ENCODE results near the gene S1PR5.
A peak's percentile ranks its signal among the peaks of the same experiment; 100 is the strongest.
"Not testable (repeated sequence)": the region's sequence is repeated elsewhere in the genome, so short reads cannot be mapped to it uniquely, and the experiment has no call there.

The S1PR5 gene

GRCh38 chr19:10552510-10553053 lies 35.3 kb upstream of the S1PR5 start:
- Histone ChIP-seq H3K79me2 (ENCODE audit: control insufficient read depth, low read length) (no peaks in the 10 kb centered on the region), H3K27me3 (ENCODE audit: control insufficient read depth, low read length) (no peaks in the 10 kb centered on the region), H3K4me2 (ENCODE audit: low read length) (0 out of 2 replicates have a peak overlapping the region, but pooled peaks have one; percentile 29), H3K9me3 (ENCODE audit: control insufficient read depth, insufficient read depth, low read length) (no peaks in the 10 kb centered on the region), H3K9me2 (replicated peaks; ENCODE audit: control insufficient read depth, low read length) (no peaks in the 10 kb centered on the region), H3K36me3 (ENCODE audit: control insufficient read depth, low read length) (peaks cover 79% of the 10 kb centered on the region), H3K4me1 (ENCODE audit: control insufficient read depth, low read length) (peaks cover 41% of the 10 kb centered on the region), H3K27ac (ENCODE audit: low read depth, low read length) (peak overlapping the region; percentile 60), H3F3A (ENCODE audit: control insufficient read depth, insufficient read depth) (peaks cover 22% of the 10 kb centered on the region), H4K20me1 (ENCODE audit: control insufficient read depth, insufficient read depth, low read depth, low read length) (no peaks in the 10 kb centered on the region), H3K4me3 (ENCODE audit: low read length) (no peak overlapping the region)
- TF ChIP-seq, protein P1, sequence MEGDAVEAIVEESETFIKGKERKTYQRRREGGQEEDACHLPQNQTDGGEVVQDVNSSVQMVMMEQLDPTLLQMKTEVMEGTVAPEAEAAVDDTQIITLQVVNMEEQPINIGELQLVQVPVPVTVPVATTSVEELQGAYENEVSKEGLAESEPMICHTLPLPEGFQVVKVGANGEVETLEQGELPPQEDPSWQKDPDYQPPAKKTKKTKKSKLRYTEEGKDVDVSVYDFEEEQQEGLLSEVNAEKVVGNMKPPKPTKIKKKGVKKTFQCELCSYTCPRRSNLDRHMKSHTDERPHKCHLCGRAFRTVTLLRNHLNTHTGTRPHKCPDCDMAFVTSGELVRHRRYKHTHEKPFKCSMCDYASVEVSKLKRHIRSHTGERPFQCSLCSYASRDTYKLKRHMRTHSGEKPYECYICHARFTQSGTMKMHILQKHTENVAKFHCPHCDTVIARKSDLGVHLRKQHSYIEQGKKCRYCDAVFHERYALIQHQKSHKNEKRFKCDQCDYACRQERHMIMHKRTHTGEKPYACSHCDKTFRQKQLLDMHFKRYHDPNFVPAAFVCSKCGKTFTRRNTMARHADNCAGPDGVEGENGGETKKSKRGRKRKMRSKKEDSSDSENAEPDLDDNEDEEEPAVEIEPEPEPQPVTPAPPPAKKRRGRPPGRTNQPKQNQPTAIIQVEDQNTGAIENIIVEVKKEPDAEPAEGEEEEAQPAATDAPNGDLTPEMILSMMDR (IDR thresholded peaks at IDR 0.05; ENCODE audit: low read depth, low read length, poor library complexity, severe bottlenecking): no peak
- no peak for TF ChIP-seq EZH2phosphoT487 (IDR thresholded peaks at IDR 0.05; ENCODE audit: borderline replicate concordance, low read length)

DNA sequence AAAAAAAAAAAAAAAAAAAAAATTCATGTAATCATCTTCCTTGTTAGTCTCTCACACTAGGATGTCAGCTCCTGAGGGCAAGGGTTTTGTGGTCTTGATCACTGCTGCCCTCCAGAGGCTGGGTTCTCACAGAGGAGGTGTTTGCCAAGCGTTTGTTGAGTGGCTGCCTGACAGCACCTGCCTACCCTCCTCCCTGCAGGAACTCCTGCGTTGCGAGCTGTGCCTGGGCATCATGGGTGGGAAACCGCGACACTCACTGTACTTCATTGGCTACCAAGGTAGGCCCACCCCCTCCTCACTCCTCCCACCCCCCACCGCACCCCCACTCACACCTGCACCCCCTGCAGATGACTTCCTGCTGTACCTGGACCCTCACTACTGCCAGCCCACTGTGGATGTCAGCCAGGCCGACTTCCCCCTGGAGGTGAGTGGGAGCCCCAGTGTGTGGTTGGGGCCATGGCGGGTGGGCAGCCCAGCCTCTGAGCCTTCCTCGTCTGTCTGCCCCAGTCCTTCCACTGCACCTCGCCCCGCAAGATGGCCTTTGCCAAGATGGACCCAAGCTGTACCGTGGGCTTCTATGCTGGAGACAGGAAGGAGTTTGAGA lies 34.6 kb upstream of the S1PR5 start:
- Histone ChIP-seq H3F3A (ENCODE audit: control insufficient read depth, insufficient read depth) (peaks cover 22% of the 10 kb centered on the region), H3K4me1 (ENCODE audit: control insufficient read depth, low read length) (peaks cover 41% of the 10 kb centered on the region), H3K9me3 (ENCODE audit: control insufficient read depth, insufficient read depth, low read length) (no peaks in the 10 kb centered on the region), H3K27me3 (ENCODE audit: control insufficient read depth, low read length) (no peaks in the 10 kb centered on the region), H3K36me3 (ENCODE audit: control insufficient read depth, low read length) (peaks cover 81% of the 10 kb centered on the region), H4K20me1 (ENCODE audit: control insufficient read depth, insufficient read depth, low read depth, low read length) (no peaks in the 10 kb centered on the region), H3K4me3 (ENCODE audit: low read length) (no peak overlapping the region), H3K79me2 (ENCODE audit: control insufficient read depth, low read length) (peaks cover 3% of the 10 kb centered on the region; the same call in 1 of the 2 replicates), H3K4me2 (ENCODE audit: low read length) (no peak overlapping the region), H3K9me2 (replicated peaks; ENCODE audit: control insufficient read depth, low read length) (no peaks in the 10 kb centered on the region), H3K27ac (ENCODE audit: low read depth, low read length) (no peak overlapping the region)
- TF ChIP-seq EZH2phosphoT487 (IDR thresholded peaks at IDR 0.05; ENCODE audit: borderline replicate concordance, low read length): no peak
- TF ChIP-seq, protein P1 (IDR thresholded peaks at IDR 0.05; ENCODE audit: low read depth, low read length, poor library complexity, severe bottlenecking): peak; percentile 39

DNA sequence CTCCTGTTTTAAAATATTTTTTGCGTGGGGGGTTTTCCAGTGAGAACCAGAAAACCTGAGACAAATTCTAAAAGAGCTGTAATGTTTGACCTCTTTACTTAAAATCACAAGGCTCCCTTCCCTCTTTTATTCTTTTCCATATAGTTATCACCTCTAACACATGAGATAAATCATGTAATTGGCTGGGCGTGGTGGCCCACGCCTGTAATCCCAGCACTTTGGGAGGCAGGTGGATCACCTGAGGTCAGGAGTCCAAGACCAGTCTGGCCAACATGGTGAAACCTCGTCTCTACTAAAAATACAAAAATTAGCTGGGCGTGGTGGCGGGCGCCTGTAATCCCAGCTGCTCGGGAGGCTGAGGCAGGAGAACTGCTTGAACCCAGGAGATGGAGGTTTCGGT lies 33.8 kb upstream of the S1PR5 start:
- peaks cover 22% of the 10 kb centered on the region for H3F3A ChIP-seq (ENCODE audit: control insufficient read depth, insufficient read depth)
- H3K79me2 ChIP-seq (ENCODE audit: control insufficient read depth, low read length); H3K4me2 ChIP-seq (ENCODE audit: low read length); H3K9me2 ChIP-seq (replicated peaks; ENCODE audit: control insufficient read depth, low read length); H3K27ac ChIP-seq (ENCODE audit: low read depth, low read length); H4K20me1 ChIP-seq (ENCODE audit: control insufficient read depth, insufficient read depth, low read depth, low read length); H3K27me3 ChIP-seq (ENCODE audit: control insufficient read depth, low read length); H3K4me3 ChIP-seq (ENCODE audit: low read length); H3K9me3 ChIP-seq (ENCODE audit: control insufficient read depth, insufficient read depth, low read length): not testable (repeated sequence)
- peaks cover 78% of the 10 kb centered on the region for H3K36me3 ChIP-seq (ENCODE audit: control insufficient read depth, low read length)
- H3K4me1 ChIP-seq (ENCODE audit: control insufficient read depth, low read length): peaks cover 41% of the 10 kb centered on the region

- no peak for TF ChIP-seq EZH2phosphoT487 (IDR thresholded peaks at IDR 0.05; ENCODE audit: borderline replicate concordance, low read length)
- TF ChIP-seq, protein P1 (IDR thresholded peaks at IDR 0.05; ENCODE audit: low read depth, low read length, poor library complexity, severe bottlenecking): no peak
- peaks cover 21% of the 10 kb centered on the region for H3F3A ChIP-seq (ENCODE audit: control insufficient read depth, insufficient read depth)
- no peak overlapping the region for H3K4me2 ChIP-seq (ENCODE audit: low read length)
- H3K36me3 ChIP-seq (ENCODE audit: control insufficient read depth, low read length): peaks cover 75% of the 10 kb centered on the region
- H3K27me3 ChIP-seq (ENCODE audit: control insufficient read depth, low read length): no peaks in the 10 kb centered on the region
- no peaks in the 10 kb centered on the region for H3K9me3 ChIP-seq (ENCODE audit: control insufficient read depth, insufficient read depth, low read length)
- H3K4me1 ChIP-seq (ENCODE audit: control insufficient read depth, low read length): peaks cover 35% of the 10 kb centered on the region
- H3K79me2 ChIP-seq (ENCODE audit: control insufficient read depth, low read length): peaks cover 8% of the 10 kb centered on the region
- no peak overlapping the region for H3K27ac ChIP-seq (ENCODE audit: low read depth, low read length)
- H4K20me1 ChIP-seq (ENCODE audit: control insufficient read depth, insufficient read depth, low read depth, low read length): no peaks in the 10 kb centered on the region
- no peak overlapping the region for H3K4me3 ChIP-seq (ENCODE audit: low read length)
- no peaks in the 10 kb centered on the region for H3K9me2 ChIP-seq (replicated peaks; ENCODE audit: control insufficient read depth, low read length)
Observed at GRCh38 chr19:10550336-10550735, 33.1 kb upstream of the S1PR5 start.

Measured in DOHH2 (cell line).